Activated naive CD4-positive, alpha-beta T cell (primary cell): ENCODE results near the gene IRX2.

Experiments
- DNase-seq, 4 experiments: peaks; one replicate each; lab custom pipeline; 2025; lab: John Stamatoyannopoulos, UW

IRX2 gene

GRCh38 chr5:2756211-2757152, 5.0 kb upstream of the IRX2 start:
- no peak for DNase-seq

- no peak for DNase-seq
These were observed 4.2 kb upstream of the IRX2 start for GRCh38 chr5:2755681-2756171.

- DNase-seq, result no peak
These were observed 3.7 kb upstream of the IRX2 start for GRCh38 chr5:2755076-2755680.

GRCh38 chr5:2754581-2755075, 3.2 kb upstream of the IRX2 start:
- no peak for DNase-seq

- no peak for DNase-seq
These were observed 2.3 kb upstream of the IRX2 start for GRCh38 chr5:2753452-2754420.

GRCh38 chr5:2752821-2753439, 1.5 kb upstream of the IRX2 start:
- no peak for DNase-seq

- no peak for DNase-seq
These were observed 763 bp upstream of the IRX2 start for GRCh38 chr5:2752059-2752820.

- DNase-seq, result no peak
These were observed 566 bp downstream of the IRX2 start for GRCh38 chr5:2750758-2751464.

- DNase-seq, result no peak
These were observed 1.3 kb downstream of the IRX2 start for GRCh38 chr5:2750026-2750757.

GRCh38 chr5:2749514-2750025, 1.9 kb downstream of the IRX2 start:
- DNase-seq, result no peak

- DNase-seq, result no peak
These were observed 2.5 kb downstream of the IRX2 start for GRCh38 chr5:2748861-2749513.

GRCh38 chr5:2748179-2748860, 3.2 kb downstream of the IRX2 start:
- no peak for DNase-seq

GRCh38 chr5:2747363-2748162, 3.9 kb downstream of the IRX2 start:
- DNase-seq, result no peak

GRCh38 chr5:2746561-2747032, 4.9 kb downstream of the IRX2 start:
- DNase-seq, result no peak

- DNase-seq, result no peak
These were observed 7.0 kb downstream of the IRX2 start for GRCh38 chr5:2744485-2744884.

GRCh38 chr5:2742921-2743679, 8.4 kb downstream of the IRX2 start:
- no peak for DNase-seq
